ENCODE measurements around the gene HMX1. TPM values are rescaled to one million over a fixed set of nuclear protein-coding genes. Genes with fewer than 3 reads are reported as not detected.

The HMX1 gene
- polyA plus RNA-seq, 1 of the 3 experiments (the other 2 are of a cell fraction), result 0.20 TPM

GRCh38 chr4:8893227-8893623, 21.6 kb upstream of the HMX1 start:
- 33% methylated on average over 6 of the region's 41 CpGs for WGBS (ENCODE audit: low lambda C conversion rate)
- CTCF ChIA-PET, result no interaction called here
- POLR2A ChIA-PET, result no interaction called here

More at GRCh38 chr4:8893227-8893623, 21.6 kb upstream of the HMX1 start:
- no peaks in the 10 kb centered on the region for H3K9me3 ChIP-seq
- no peak for DNase-seq
- no peak overlapping the region for H2AFZ ChIP-seq (ENCODE audit: low read depth)
- H4K20me1 ChIP-seq (ENCODE audit: insufficient read depth), result no peaks in the 10 kb centered on the region
- no peak overlapping the region for H3K9ac ChIP-seq
- no peak for TF ChIP-seq EZH2phosphoT487 (IDR thresholded peaks at IDR 0.05; ENCODE audit: borderline replicate concordance, low read depth)
- TF ChIP-seq EP300 (IDR thresholded peaks at IDR 0.05; ENCODE audit: borderline replicate concordance in 1 of 2, low read depth in 1 of 2, low read length in 1 of 2), result no peak
- no peak for TF ChIP-seq CHD2 (IDR thresholded peaks at IDR 0.05; ENCODE audit: low read length, partially characterized antibody)
- no peak for TF ChIP-seq POLR2AphosphoS5 (IDR thresholded peaks at IDR 0.05; ENCODE audit: low read depth, low read length)
- TF ChIP-seq CTCF (IDR thresholded peaks at IDR 0.05), result no peak
- TF ChIP-seq FOXM1 (IDR thresholded peaks at IDR 0.05; ENCODE audit: low read depth), result no peak
- no peak for TF ChIP-seq PBX3 (IDR thresholded peaks at IDR 0.05)
- TF ChIP-seq, protein P1, sequence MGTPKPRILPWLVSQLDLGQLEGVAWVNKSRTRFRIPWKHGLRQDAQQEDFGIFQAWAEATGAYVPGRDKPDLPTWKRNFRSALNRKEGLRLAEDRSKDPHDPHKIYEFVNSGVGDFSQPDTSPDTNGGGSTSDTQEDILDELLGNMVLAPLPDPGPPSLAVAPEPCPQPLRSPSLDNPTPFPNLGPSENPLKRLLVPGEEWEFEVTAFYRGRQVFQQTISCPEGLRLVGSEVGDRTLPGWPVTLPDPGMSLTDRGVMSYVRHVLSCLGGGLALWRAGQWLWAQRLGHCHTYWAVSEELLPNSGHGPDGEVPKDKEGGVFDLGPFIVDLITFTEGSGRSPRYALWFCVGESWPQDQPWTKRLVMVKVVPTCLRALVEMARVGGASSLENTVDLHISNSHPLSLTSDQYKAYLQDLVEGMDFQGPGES (IDR thresholded peaks at IDR 0.05; ENCODE audit: low read depth, low read length), result no peak
- TF ChIP-seq REST (IDR thresholded peaks at IDR 0.05; ENCODE audit: low read depth, low read length), result no peak
- TF ChIP-seq, protein P2, sequence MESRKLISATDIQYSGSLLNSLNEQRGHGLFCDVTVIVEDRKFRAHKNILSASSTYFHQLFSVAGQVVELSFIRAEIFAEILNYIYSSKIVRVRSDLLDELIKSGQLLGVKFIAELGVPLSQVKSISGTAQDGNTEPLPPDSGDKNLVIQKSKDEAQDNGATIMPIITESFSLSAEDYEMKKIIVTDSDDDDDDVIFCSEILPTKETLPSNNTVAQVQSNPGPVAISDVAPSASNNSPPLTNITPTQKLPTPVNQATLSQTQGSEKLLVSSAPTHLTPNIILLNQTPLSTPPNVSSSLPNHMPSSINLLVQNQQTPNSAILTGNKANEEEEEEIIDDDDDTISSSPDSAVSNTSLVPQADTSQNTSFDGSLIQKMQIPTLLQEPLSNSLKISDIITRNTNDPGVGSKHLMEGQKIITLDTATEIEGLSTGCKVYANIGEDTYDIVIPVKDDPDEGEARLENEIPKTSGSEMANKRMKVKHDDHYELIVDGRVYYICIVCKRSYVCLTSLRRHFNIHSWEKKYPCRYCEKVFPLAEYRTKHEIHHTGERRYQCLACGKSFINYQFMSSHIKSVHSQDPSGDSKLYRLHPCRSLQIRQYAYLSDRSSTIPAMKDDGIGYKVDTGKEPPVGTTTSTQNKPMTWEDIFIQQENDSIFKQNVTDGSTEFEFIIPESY (IDR thresholded peaks at IDR 0.05; ENCODE audit: borderline replicate concordance, low read depth), result no peak
- no peak for TF ChIP-seq USF2 (IDR thresholded peaks at IDR 0.05; ENCODE audit: borderline replicate concordance, low read depth, low read length)
- TF ChIP-seq RFX5 (IDR thresholded peaks at IDR 0.05; ENCODE audit: low read length), result no peak
- no peak for TF ChIP-seq GABPA (IDR thresholded peaks at IDR 0.05; ENCODE audit: low read depth)
- TF ChIP-seq YY1 (IDR thresholded peaks at IDR 0.05; ENCODE audit: low read depth), result no peak
- no peaks in the 10 kb centered on the region for H3K36me3 ChIP-seq (replicated peaks in 1 of 2; ENCODE audit: control insufficient read depth in 1 of 2, insufficient read depth in 2 of 2, low read length in 1 of 2)
- no peaks in the 10 kb centered on the region for H3K27me3 ChIP-seq (ENCODE audit: insufficient read depth)
- no peaks in the 10 kb centered on the region for H3F3A ChIP-seq (replicated peaks; ENCODE audit: insufficient read depth)
- H3K79me2 ChIP-seq (ENCODE audit: insufficient read depth), result no peaks in the 10 kb centered on the region
- no peak overlapping the region for H3K4me3 ChIP-seq (ENCODE audit: low read depth in 2 of 2, low read length in 1 of 2)
- no peak overlapping the region for H3K27ac ChIP-seq (ENCODE audit: low read depth in 2 of 2, low read length in 1 of 2)
- no peaks in the 10 kb centered on the region for H3K4me1 ChIP-seq (ENCODE audit: control insufficient read depth in 1 of 2, insufficient read depth in 2 of 2, low read depth in 1 of 2, low read length in 1 of 2)
- no peak overlapping the region for H3K4me2 ChIP-seq
- H3K9me2 ChIP-seq, result no peaks in the 10 kb centered on the region

Measured in SK-N-SH (cell line).